ENCODE data around the gene GYPB.
"Not testable (repeated sequence)": the region's sequence is repeated elsewhere in the genome, so short reads cannot be mapped to it uniquely, and the experiment has no call there.

GRCh38 chr4:143975527-143975926 is 43.7 kb downstream of the GYPB start:
- TF ChIP-seq, protein P1, sequence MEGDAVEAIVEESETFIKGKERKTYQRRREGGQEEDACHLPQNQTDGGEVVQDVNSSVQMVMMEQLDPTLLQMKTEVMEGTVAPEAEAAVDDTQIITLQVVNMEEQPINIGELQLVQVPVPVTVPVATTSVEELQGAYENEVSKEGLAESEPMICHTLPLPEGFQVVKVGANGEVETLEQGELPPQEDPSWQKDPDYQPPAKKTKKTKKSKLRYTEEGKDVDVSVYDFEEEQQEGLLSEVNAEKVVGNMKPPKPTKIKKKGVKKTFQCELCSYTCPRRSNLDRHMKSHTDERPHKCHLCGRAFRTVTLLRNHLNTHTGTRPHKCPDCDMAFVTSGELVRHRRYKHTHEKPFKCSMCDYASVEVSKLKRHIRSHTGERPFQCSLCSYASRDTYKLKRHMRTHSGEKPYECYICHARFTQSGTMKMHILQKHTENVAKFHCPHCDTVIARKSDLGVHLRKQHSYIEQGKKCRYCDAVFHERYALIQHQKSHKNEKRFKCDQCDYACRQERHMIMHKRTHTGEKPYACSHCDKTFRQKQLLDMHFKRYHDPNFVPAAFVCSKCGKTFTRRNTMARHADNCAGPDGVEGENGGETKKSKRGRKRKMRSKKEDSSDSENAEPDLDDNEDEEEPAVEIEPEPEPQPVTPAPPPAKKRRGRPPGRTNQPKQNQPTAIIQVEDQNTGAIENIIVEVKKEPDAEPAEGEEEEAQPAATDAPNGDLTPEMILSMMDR (IDR thresholded peaks at IDR 0.05) = not testable (repeated sequence)
- TF ChIP-seq EP300, POLR2A (IDR thresholded peaks at IDR 0.05): not testable (repeated sequence)
